Tibial nerve (tissue), 3 donors: Measurements from ENCODE around the gene CACNA1E.
A peak's percentile ranks its signal among the peaks of the same experiment; 100 is the strongest.

Source experiments
- CTCF ChIP-seq, 5 experiments: fragments of 200-600 bp in 3 of 5; fragments of 450-650 bp in 2 of 5; sonication (generic) in 3 of 5; IDR thresholded peaks; one replicate each; pipeline ENCODE4 v1.5.1; 2016 to 2019; ENCODE audit warnings: antibody characterized with exemption in 5 of 5, mild to moderate bottlenecking in 3 of 5, moderate library complexity in 2 of 5
- POLR2A ChIP-seq, 2 donors: fragments of 450-650 bp; IDR thresholded peaks; one replicate each; pipeline ENCODE4 v1.6.1; 2017; ENCODE audit warnings: antibody characterized with exemption in 2 of 2, mild to moderate bottlenecking in 2 of 2, moderate library complexity in 2 of 2

- TF ChIP-seq CTCF (IDR thresholded peaks at IDR 0.05) (peak in 1 of 5 experiments; percentile 21), POLR2A (IDR thresholded peaks at IDR 0.05) (no peak)
Measured at GRCh38 chr1:181676269-181676668, 193.0 kb downstream of the CACNA1E start.
